HL-60 (cell line): ENCODE measurements around the gene RNF152.

Source experiments
- DNase-seq, 2 experiments: peaks; one replicate each; pipeline ENCODE4 v3.0.0-alpha.2; 2010 to 2020; ENCODE audit warnings: low read depth in 1 of 2, low spot score in 1 of 2
- H3K27ac ChIP-seq: fragments of 250-450 bp; sonication (Bioruptor Pico); replicated peaks from 2 replicates; pipeline ENCODE4 v1.5.1; 2020; ENCODE audit warnings: mild to moderate bottlenecking, moderate library complexity
- H3K27me3 ChIP-seq: fragments of 250-450 bp; sonication (Bioruptor Pico); 2 replicates; pipeline ENCODE4 v1.5.1; 2021; ENCODE audit warnings: mild to moderate bottlenecking, moderate library complexity; ENCODE audit not compliant: insufficient read depth, poor library complexity, severe bottlenecking
- H3K4me3 ChIP-seq: replicated peaks from 2 replicates; pipeline ENCODE4 v1.5.1; 2011; ENCODE audit warnings: mild to moderate bottlenecking, control low read depth, low read length; ENCODE audit not compliant: insufficient read depth
- GABPA ChIP-seq: IDR thresholded peaks from 2 replicates; pipeline ENCODE4 v1.6.1; 2012; ENCODE audit warnings: low read depth
- POLR2AphosphoS5 ChIP-seq: IDR thresholded peaks from 2 replicates; pipeline ENCODE4 v1.6.1; 2012; ENCODE audit warnings: low read depth
- SPI1 ChIP-seq: IDR thresholded peaks from 2 replicates; pipeline ENCODE4 v1.6.1; 2012; ENCODE audit warnings: low read depth, mild to moderate bottlenecking, borderline replicate concordance
- TF ChIP-seq, protein P1 (sequence below): IDR thresholded peaks from 2 replicates; pipeline ENCODE4 v1.6.1; 2012; ENCODE audit warnings: low read depth; ENCODE audit not compliant: insufficient replicate concordance
- TF ChIP-seq, protein P2 (sequence below): IDR thresholded peaks from one replicate; pipeline ENCODE4 v1.5.1; 2011; ENCODE audit warnings: low read length, control low read depth, inconsistent platforms; ENCODE audit not compliant: insufficient read depth

Gene RNF152

DNA sequence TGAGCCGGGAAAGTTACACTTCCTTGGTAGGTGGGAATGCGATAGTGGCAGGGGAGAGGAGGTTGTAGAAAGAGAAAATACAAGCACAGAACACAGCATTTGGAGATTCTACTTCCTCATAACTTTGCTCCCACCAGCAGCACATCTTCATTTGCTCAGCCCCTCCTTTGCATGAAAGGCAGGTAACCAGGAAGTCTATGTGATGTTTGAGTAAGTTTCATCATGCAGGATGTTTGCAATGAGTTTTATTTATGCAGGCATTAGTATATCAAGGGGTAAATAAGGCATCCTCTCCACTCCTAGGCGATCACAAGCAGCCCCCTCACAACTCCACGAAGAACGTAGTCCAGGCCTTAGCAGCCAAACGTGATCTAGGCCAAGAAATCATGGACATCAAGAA lies 5.0 kb downstream of the RNF152 start:
- DNase-seq: no peak
- H3K27me3 ChIP-seq: peaks cover 33% of the 10 kb centered on the region
- TF ChIP-seq SPI1: no peak
- TF ChIP-seq, protein P1, sequence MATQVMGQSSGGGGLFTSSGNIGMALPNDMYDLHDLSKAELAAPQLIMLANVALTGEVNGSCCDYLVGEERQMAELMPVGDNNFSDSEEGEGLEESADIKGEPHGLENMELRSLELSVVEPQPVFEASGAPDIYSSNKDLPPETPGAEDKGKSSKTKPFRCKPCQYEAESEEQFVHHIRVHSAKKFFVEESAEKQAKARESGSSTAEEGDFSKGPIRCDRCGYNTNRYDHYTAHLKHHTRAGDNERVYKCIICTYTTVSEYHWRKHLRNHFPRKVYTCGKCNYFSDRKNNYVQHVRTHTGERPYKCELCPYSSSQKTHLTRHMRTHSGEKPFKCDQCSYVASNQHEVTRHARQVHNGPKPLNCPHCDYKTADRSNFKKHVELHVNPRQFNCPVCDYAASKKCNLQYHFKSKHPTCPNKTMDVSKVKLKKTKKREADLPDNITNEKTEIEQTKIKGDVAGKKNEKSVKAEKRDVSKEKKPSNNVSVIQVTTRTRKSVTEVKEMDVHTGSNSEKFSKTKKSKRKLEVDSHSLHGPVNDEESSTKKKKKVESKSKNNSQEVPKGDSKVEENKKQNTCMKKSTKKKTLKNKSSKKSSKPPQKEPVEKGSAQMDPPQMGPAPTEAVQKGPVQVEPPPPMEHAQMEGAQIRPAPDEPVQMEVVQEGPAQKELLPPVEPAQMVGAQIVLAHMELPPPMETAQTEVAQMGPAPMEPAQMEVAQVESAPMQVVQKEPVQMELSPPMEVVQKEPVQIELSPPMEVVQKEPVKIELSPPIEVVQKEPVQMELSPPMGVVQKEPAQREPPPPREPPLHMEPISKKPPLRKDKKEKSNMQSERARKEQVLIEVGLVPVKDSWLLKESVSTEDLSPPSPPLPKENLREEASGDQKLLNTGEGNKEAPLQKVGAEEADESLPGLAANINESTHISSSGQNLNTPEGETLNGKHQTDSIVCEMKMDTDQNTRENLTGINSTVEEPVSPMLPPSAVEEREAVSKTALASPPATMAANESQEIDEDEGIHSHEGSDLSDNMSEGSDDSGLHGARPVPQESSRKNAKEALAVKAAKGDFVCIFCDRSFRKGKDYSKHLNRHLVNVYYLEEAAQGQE: no peak
- TF ChIP-seq, protein P2, sequence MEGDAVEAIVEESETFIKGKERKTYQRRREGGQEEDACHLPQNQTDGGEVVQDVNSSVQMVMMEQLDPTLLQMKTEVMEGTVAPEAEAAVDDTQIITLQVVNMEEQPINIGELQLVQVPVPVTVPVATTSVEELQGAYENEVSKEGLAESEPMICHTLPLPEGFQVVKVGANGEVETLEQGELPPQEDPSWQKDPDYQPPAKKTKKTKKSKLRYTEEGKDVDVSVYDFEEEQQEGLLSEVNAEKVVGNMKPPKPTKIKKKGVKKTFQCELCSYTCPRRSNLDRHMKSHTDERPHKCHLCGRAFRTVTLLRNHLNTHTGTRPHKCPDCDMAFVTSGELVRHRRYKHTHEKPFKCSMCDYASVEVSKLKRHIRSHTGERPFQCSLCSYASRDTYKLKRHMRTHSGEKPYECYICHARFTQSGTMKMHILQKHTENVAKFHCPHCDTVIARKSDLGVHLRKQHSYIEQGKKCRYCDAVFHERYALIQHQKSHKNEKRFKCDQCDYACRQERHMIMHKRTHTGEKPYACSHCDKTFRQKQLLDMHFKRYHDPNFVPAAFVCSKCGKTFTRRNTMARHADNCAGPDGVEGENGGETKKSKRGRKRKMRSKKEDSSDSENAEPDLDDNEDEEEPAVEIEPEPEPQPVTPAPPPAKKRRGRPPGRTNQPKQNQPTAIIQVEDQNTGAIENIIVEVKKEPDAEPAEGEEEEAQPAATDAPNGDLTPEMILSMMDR: no peak
- TF ChIP-seq GABPA: no peak
- TF ChIP-seq POLR2AphosphoS5: no peak
- H3K27ac ChIP-seq: no peak overlapping the region
- H3K4me3 ChIP-seq: no peak overlapping the region

DNA sequence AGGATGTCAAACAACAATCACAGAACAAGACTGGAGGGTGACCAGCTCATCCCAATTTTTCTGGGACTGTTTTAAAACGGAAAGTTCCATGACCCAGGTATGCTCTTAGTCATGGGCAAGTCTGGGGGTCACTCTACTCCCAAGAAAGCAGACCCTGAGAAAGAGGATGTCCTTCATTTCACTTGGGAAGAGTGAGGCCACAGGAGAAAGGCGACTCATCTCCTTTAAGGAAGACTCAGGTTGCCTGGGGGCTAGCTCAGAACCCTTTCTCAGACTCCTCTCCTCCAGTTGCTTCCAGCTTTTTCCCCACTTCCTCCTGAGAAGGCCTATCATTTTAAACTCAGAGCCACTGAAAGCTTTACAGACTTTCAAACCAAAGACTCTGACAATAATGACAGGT lies 9.3 kb downstream of the RNF152 start:
- TF ChIP-seq GABPA (no peak), POLR2AphosphoS5 (no peak), SPI1 (no peak)
- TF ChIP-seq, protein P2: no peak
- TF ChIP-seq, protein P1: no peak
- H3K27ac ChIP-seq: no peak overlapping the region
- no peaks in the 10 kb centered on the region for H3K27me3 ChIP-seq
- DNase-seq: no peak
- no peak overlapping the region for H3K4me3 ChIP-seq

DNA sequence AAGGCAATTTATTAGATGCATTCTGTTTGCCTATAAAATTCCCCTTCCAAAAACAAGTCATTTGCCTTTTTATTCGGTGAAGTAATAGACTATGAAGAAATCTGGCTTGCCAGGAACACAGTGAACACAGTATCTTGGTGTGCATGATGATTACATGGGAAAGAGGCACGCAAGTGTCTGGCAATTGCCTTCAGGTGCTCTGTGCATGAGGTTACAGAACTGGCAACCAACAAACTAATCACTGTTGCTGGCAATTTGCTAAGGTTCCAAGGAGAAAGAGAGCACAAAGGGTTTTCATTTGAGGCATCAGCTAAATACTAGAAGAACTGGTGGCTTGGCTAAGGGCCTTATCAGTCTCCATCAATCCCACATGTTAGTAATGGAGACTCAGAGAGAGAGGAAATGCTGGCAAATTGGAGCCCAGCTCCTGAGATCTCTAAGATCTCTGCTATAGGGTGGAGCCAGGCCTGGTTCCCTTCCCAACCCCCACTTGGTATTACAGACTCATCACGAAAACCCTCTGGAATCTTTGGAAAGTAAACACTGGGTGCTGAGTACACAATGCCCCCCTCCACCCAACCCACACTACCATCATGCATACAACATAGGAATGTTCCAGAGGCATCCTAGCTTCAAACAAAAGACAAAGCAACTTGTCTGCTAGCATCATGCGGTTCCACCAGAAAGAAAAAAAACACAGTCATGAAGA lies 10.4 kb downstream of the RNF152 start:
- Histone ChIP-seq H3K4me3 (no peak overlapping the region), H3K27ac (no peak overlapping the region), H3K27me3 (no peaks in the 10 kb centered on the region)
- TF ChIP-seq SPI1 (no peak), POLR2AphosphoS5 (no peak), GABPA (no peak)
- TF ChIP-seq, protein P1: no peak
- TF ChIP-seq, protein P2: no peak
- DNase-seq: no peak
